HL-60 (cell line): Measurements from ENCODE around the gene MAP4.

Source experiments
- CTCF ChIP-seq: IDR thresholded peaks from one replicate; pipeline ENCODE4 v1.5.1; 2011; ENCODE audit warnings: low read length, control low read depth, inconsistent platforms; ENCODE audit not compliant: insufficient read depth
- GABPA ChIP-seq: IDR thresholded peaks from 2 replicates; pipeline ENCODE4 v1.6.1; 2012; ENCODE audit warnings: low read depth

- no peak for TF ChIP-seq CTCF
- TF ChIP-seq GABPA, result no peak
Measured at GRCh38 chr3:47813551-47814177, 202.6 kb downstream of the MAP4 start.
